CD8-positive, alpha-beta memory T cell (primary cell): ENCODE results near the gene B3GNT5. TPM values are rescaled to one million over a fixed set of nuclear protein-coding genes. Genes with fewer than 3 reads are reported as not detected.
A peak's percentile ranks its signal among the peaks of the same experiment; 100 is the strongest.
"Not testable (repeated sequence)": the region's sequence is repeated elsewhere in the genome, so short reads cannot be mapped to it uniquely, and the experiment has no call there.

ENCODE experiments used
- CTCF ChIA-PET: fragments of 350-600 bp; sonication (Branson Sonifier 250); formaldehyde crosslinking; loops from one replicate; lab custom pipeline; 2021; ENCODE audit warnings: antibody characterized with exemption; lab: Charles Lee
- POLR2A ChIA-PET: fragments of 350-600 bp; sonication (Branson Sonifier 250); formaldehyde crosslinking; loops from one replicate; lab custom pipeline; 2021; ENCODE audit warnings: antibody characterized with exemption; lab: Charles Lee
- DNase-seq, 5 donors: peaks; one replicate each; pipeline versions ENCODE4 v3.0.0 to v3.0.0-alpha.2; 2020 to 2022; ENCODE audit warnings: mixed read lengths in 1 of 5
- H3K27ac ChIP-seq: one replicate; pipeline ENCODE4 v1.7.0; 2013; ENCODE audit warnings: low read depth, mild to moderate bottlenecking, low read length, moderate library complexity
- H3K27me3 ChIP-seq: 2 replicates; pipeline ENCODE4 v1.7.0; 2013; ENCODE audit warnings: low read length, mild to moderate bottlenecking; ENCODE audit not compliant: insufficient read depth, poor library complexity, severe bottlenecking
- H3K36me3 ChIP-seq: 2 replicates; pipeline ENCODE4 v1.7.0; 2013; ENCODE audit warnings: mild to moderate bottlenecking, low read length, moderate library complexity; ENCODE audit not compliant: insufficient read depth
- H3K4me1 ChIP-seq: 2 replicates; pipeline ENCODE4 v1.7.0; 2013; ENCODE audit warnings: mild to moderate bottlenecking, low read length, moderate library complexity; ENCODE audit not compliant: insufficient read depth
- H3K4me3 ChIP-seq: 2 replicates; pipeline ENCODE4 v1.7.0; 2013; ENCODE audit warnings: mild to moderate bottlenecking, low read length
- H3K9me3 ChIP-seq: 2 replicates; pipeline ENCODE4 v1.7.0; 2013; ENCODE audit warnings: mild to moderate bottlenecking, low read length
- H3K27ac Mint-ChIP-seq, 8 donors: one replicate each; pipeline ENCODE4 v1.8.0; 2020 to 2021; ENCODE audit warnings: mixed read lengths in 8 of 8, mild to moderate bottlenecking in 6 of 8, inconsistent platforms in 3 of 8, moderate library complexity in 3 of 8
- H3K27me3 Mint-ChIP-seq, 2 donors: one replicate each; pipeline ENCODE4 v1.8.0; 2020 to 2021; ENCODE audit warnings: mixed read lengths in 2 of 2, mild to moderate bottlenecking in 1 of 2, moderate library complexity in 1 of 2
- H3K36me3 Mint-ChIP-seq, 3 donors: one replicate each; pipeline ENCODE4 v1.8.0; 2020 to 2021; ENCODE audit warnings: mixed read lengths in 3 of 3, inconsistent platforms in 1 of 3, mild to moderate bottlenecking in 1 of 3
- H3K4me1 Mint-ChIP-seq, 3 donors: one replicate each; pipeline ENCODE4 v1.8.0; 2020 to 2021; ENCODE audit warnings: mixed read lengths in 3 of 3, inconsistent platforms in 1 of 3, mild to moderate bottlenecking in 1 of 3
- H3K4me3 Mint-ChIP-seq, 7 donors: one replicate each; pipeline ENCODE4 v1.8.0; 2020 to 2021; ENCODE audit warnings: mixed read lengths in 7 of 7, mild to moderate bottlenecking in 6 of 7, moderate library complexity in 4 of 7, inconsistent platforms in 2 of 7
- H3K9me3 Mint-ChIP-seq, 5 donors: one replicate each; pipeline ENCODE4 v1.8.0; 2020 to 2022; ENCODE audit warnings: mixed read lengths in 5 of 5, mild to moderate bottlenecking in 3 of 5, moderate library complexity in 2 of 5, inconsistent platforms in 1 of 5
- polyA plus RNA-seq: library from polyadenylated mRNA; unstranded; fragments of 300-500 nt; fragmentation: Illumina TruSeq; gene quantifications from one replicate; pipeline ENCODE4 v1.2.3, GENCODE V29; 2021
- total RNA-seq, 2 experiments: library from RNA; stranded (reverse); gene quantifications; one replicate each; pipeline ENCODE4 v1.2.3, GENCODE V29; 2021

B3GNT5 gene
- total and polyA plus RNA-seq, 3 experiments from 2014 or later = 10.0 TPM; not detected in 1

DNA sequence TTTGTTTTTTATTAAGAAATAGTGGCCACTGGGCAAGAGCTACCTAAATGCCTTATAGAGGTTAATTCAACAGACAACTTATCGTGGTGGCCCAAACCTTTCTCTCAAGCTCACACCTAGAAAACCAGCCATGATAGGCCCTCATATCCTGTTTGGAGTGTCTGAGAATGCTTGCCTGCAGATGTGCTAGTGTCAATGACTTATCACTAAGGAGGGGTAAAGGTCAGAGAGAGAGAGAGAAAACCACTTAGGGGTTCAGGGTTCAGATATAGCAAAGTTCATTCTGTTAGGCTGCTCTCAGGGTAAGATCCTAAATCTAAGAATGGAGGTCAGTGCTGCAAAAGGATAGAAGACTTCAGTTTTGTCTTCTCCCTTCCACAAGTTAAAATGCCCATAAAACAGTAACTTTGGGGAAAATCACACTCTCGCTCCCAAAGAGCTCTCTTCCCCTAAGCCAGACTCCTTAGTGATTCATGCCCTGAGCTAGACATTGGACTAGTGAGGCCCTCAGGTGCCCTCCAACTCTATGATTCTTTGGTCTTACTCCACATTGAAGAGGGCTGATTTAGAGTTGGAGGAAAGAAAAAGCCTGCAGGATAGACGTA is 30.3 kb upstream of the B3GNT5 start:
- Mint-ChIP-seq H3K36me3 (no peaks in the 10 kb centered on the region), H3K9me3 (no peaks in the 10 kb centered on the region), H3K4me1 (peaks cover 11 to 14% (median 13%) of the 10 kb centered on the region in 3 donors), H3K27me3 (no peaks in the 10 kb centered on the region), H3K4me3 (no peak overlapping the region), H3K27ac (no peak overlapping the region)
- no peaks in the 10 kb centered on the region for H3K27me3 ChIP-seq
- H3K36me3 ChIP-seq = no peaks in the 10 kb centered on the region
- CTCF ChIA-PET = no interaction called here
- no peaks in the 10 kb centered on the region for H3K9me3 ChIP-seq
- H3K4me3 ChIP-seq = no peak overlapping the region
- peaks cover 4% of the 10 kb centered on the region for H3K4me1 ChIP-seq
- POLR2A ChIA-PET = no interaction called here
- H3K27ac ChIP-seq = no peak overlapping the region
- DNase-seq = no peak

- CTCF ChIA-PET = no interaction called here
- DNase-seq = peak in 3 of 5 donors; percentile 9 to 44 (median 41)
- no peaks in the 10 kb centered on the region for H3K36me3 Mint-ChIP-seq
- peak overlapping the region in 5 of 8 donors; percentile 1 to 83 (median 32) for H3K27ac Mint-ChIP-seq
- peaks cover 4% of the 10 kb centered on the region for H3K4me1 ChIP-seq
- no peaks in the 10 kb centered on the region for H3K9me3 ChIP-seq
- no peaks in the 10 kb centered on the region for H3K27me3 Mint-ChIP-seq
- H3K27me3 ChIP-seq = no peaks in the 10 kb centered on the region
- peak overlapping the region; percentile 28 for H3K4me3 ChIP-seq
- no peak overlapping the region for H3K27ac ChIP-seq
- peak overlapping the region in 6 of 7 donors; percentile 57 to 78 (median 68) for H3K4me3 Mint-ChIP-seq
- no peaks in the 10 kb centered on the region for H3K36me3 ChIP-seq
- POLR2A ChIA-PET = no interaction called here
- no peaks in the 10 kb centered on the region for H3K9me3 Mint-ChIP-seq
- peaks cover 11 to 14% (median 13%) of the 10 kb centered on the region in 3 donors for H3K4me1 Mint-ChIP-seq
These were observed 28.7 kb upstream of the B3GNT5 start for GRCh38 chr3:183224180-183224970.

GRCh38 chr3:183226333-183226890 is 26.6 kb upstream of the B3GNT5 start:
- no peak overlapping the region for H3K27ac ChIP-seq
- CTCF ChIA-PET = no interaction called here
- no peaks in the 10 kb centered on the region for H3K36me3 ChIP-seq
- Mint-ChIP-seq H3K4me3 (no peak overlapping the region), H3K9me3 (no peaks in the 10 kb centered on the region), H3K36me3 (no peaks in the 10 kb centered on the region), H3K27me3 (peaks cover 0 to 1% of the 10 kb centered on the region in 2 donors), H3K4me1 (peaks cover 11 to 14% (median 13%) of the 10 kb centered on the region in 3 donors), H3K27ac (no peak overlapping the region)
- peaks cover 4% of the 10 kb centered on the region for H3K4me1 ChIP-seq
- H3K9me3 ChIP-seq = no peaks in the 10 kb centered on the region
- DNase-seq = no peak
- no peak overlapping the region for H3K4me3 ChIP-seq
- H3K27me3 ChIP-seq = no peaks in the 10 kb centered on the region
- POLR2A ChIA-PET = no interaction called here

GRCh38 chr3:183227586-183227985 is 25.5 kb upstream of the B3GNT5 start:
- H3K4me1 ChIP-seq = peaks cover 4% of the 10 kb centered on the region
- no peak overlapping the region for H3K4me3 Mint-ChIP-seq

DNA sequence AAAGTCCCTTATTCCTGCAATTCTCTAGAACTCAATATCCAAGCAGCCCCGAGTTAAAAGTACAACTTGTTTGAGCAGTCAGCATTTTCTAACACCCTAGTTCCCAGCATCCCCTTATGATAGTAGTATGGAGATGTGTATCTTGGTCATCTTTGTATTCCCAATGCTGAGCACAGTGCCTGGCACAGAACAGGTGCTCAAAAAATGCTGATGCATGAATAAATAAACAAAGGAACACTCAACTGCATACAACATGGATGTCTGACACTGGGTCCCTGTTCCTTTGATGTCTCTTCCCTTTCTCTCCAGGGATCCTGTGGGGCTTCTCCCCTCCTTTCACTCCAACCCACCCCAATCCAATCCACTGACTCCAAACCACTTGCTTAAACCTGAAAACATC is 23.9 kb upstream of the B3GNT5 start:
- Histone ChIP-seq H3K4me1 (peaks cover 4% of the 10 kb centered on the region), H3K4me3 (no peak overlapping the region), H3K27ac (no peak overlapping the region), H3K36me3 (no peaks in the 10 kb centered on the region), H3K27me3 (no peaks in the 10 kb centered on the region), H3K9me3 (no peaks in the 10 kb centered on the region)
- ChIA-PET CTCF (no interaction called here), POLR2A (no interaction called here)
- no peak for DNase-seq
- no peak overlapping the region for H3K4me3 Mint-ChIP-seq
- no peaks in the 10 kb centered on the region for H3K36me3 Mint-ChIP-seq
- peaks cover 0 to 1% of the 10 kb centered on the region in 2 donors for H3K27me3 Mint-ChIP-seq
- peaks cover 9 to 11% (median 10%) of the 10 kb centered on the region in 3 donors for H3K4me1 Mint-ChIP-seq
- H3K9me3 Mint-ChIP-seq = no peaks in the 10 kb centered on the region
- no peak overlapping the region for H3K27ac Mint-ChIP-seq

More at GRCh38 chr3:183227586-183227985, 25.5 kb upstream of the B3GNT5 start:
- H3K27ac Mint-ChIP-seq = no peak overlapping the region
- H3K27me3 Mint-ChIP-seq = peaks cover 0 to 1% of the 10 kb centered on the region in 2 donors
- Histone ChIP-seq H3K27me3 (no peaks in the 10 kb centered on the region), H3K9me3 (no peaks in the 10 kb centered on the region), H3K4me3 (no peak overlapping the region), H3K36me3 (no peaks in the 10 kb centered on the region), H3K27ac (no peak overlapping the region)
- no peak for DNase-seq
- H3K9me3 Mint-ChIP-seq = no peaks in the 10 kb centered on the region
- no peaks in the 10 kb centered on the region for H3K36me3 Mint-ChIP-seq
- peaks cover 11 to 14% (median 13%) of the 10 kb centered on the region in 3 donors for H3K4me1 Mint-ChIP-seq
- ChIA-PET CTCF (no interaction called here), POLR2A (no interaction called here)

DNA sequence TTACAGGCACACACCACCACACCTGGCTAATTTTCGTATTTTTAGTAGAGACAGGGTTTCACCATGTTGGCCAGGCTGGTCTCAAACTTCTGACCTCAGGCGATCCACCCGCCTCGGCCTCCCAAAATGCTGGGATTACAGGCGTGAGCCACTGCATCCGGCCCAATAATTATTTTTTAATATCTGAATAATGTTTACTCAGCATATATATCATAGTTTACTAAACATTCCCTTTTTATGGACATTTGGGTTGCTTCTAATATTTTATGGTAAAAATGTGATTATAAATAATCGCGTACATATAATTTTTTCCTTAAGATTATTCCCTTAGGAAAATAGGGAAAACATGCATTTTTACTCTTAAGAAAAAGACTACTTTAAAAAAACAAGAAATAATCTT is 22.8 kb upstream of the B3GNT5 start:
- H3K27ac ChIP-seq, H3K9me3 ChIP-seq, H3K9me3 Mint-ChIP-seq, DNase-seq, H3K27me3 Mint-ChIP-seq, H3K27me3 ChIP-seq, H3K36me3 ChIP-seq, POLR2A ChIA-PET, H3K4me3 ChIP-seq, H3K4me3 Mint-ChIP-seq, H3K36me3 Mint-ChIP-seq, H3K4me1 Mint-ChIP-seq, H3K4me1 ChIP-seq, CTCF ChIA-PET: not testable (repeated sequence)
- H3K27ac Mint-ChIP-seq = peak overlapping the region in 1 of 8 donors; percentile 39

GRCh38 chr3:183230826-183231225 is 22.2 kb upstream of the B3GNT5 start:
- H3K4me3 Mint-ChIP-seq = no peak overlapping the region
- no peaks in the 10 kb centered on the region for H3K9me3 Mint-ChIP-seq
- H3K27ac ChIP-seq = no peak overlapping the region
- no peaks in the 10 kb centered on the region for H3K9me3 ChIP-seq
- H3K27me3 ChIP-seq = no peaks in the 10 kb centered on the region
- no peak overlapping the region for H3K4me3 ChIP-seq
- no peaks in the 10 kb centered on the region for H3K36me3 ChIP-seq
- H3K27me3 Mint-ChIP-seq = peaks cover 0 to 1% of the 10 kb centered on the region in 2 donors
- ChIA-PET POLR2A (no interaction called here), CTCF (no interaction called here)
- no peak overlapping the region for H3K27ac Mint-ChIP-seq
- H3K4me1 Mint-ChIP-seq = no peaks in the 10 kb centered on the region
- H3K36me3 Mint-ChIP-seq = no peaks in the 10 kb centered on the region
- DNase-seq = no peak
- H3K4me1 ChIP-seq = no peaks in the 10 kb centered on the region

- H3K27ac ChIP-seq = no peak overlapping the region
- H3K27me3 ChIP-seq = no peaks in the 10 kb centered on the region
- H3K9me3 ChIP-seq = no peaks in the 10 kb centered on the region
- no peaks in the 10 kb centered on the region for H3K36me3 Mint-ChIP-seq
- CTCF ChIA-PET = no interaction called here
- POLR2A ChIA-PET = no interaction called here
- no peaks in the 10 kb centered on the region for H3K4me1 Mint-ChIP-seq
- H3K36me3 ChIP-seq = no peaks in the 10 kb centered on the region
- peaks cover 0 to 1% of the 10 kb centered on the region in 2 donors for H3K27me3 Mint-ChIP-seq
- no peaks in the 10 kb centered on the region for H3K9me3 Mint-ChIP-seq
- no peaks in the 10 kb centered on the region for H3K4me1 ChIP-seq
- no peak overlapping the region for H3K27ac Mint-ChIP-seq
- no peak for DNase-seq
- H3K4me3 Mint-ChIP-seq = no peak overlapping the region
- H3K4me3 ChIP-seq = no peak overlapping the region
These were observed 19.1 kb upstream of the B3GNT5 start for GRCh38 chr3:183233966-183234365.
